ENCODE data around the gene USP44. TPM values are rescaled to one million over a fixed set of nuclear protein-coding genes. Genes with fewer than 3 reads are reported as not detected.

The USP44 gene
- total and polyA plus RNA-seq, 2 of the 8 experiments (the other 6 are each of a cell fraction or from before 2014, with no cell fraction given) = 129 to 197 TPM

DNA sequence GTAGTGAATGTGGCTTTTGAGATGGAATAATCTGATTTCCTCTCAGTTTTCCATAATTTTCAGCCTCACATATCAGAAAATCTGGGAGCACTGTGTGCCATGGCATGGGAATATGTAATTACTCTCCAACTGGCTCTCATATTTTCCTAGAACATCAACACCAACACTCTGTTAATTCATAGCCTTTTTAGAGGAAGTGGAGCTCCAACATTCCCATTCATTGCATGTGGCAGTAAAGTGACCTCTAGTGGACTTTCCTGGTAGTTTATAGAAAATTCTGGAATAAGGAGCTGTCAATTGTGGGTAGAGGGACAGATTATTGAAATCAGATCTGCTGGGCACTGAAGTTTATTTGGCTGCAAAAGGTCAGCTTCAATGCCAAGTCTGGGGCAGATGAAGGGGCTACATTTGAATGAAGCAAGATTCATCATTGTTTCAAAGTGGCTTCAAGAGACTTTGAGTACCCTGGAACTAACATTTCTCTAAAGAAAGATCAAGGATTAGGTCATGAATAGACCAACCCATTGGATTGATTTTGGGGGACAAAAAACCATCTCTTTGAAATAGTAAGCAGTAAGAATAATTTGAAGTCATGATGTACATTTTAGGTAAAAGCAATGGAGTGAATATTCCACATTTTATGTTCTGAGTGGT is 23.6 kb upstream of the USP44 start:
- peak overlapping the region; percentile 72; the same call in 1 of the 2 replicates for H2BK5ac ChIP-seq (ENCODE audit: low read depth, low read length)
- H3K56ac ChIP-seq (replicated peaks; ENCODE audit: insufficient read length, low read depth, low read length) = peak overlapping the region; percentile 48
- peak overlapping the region; percentile 58 for H4K5ac ChIP-seq (ENCODE audit: insufficient read length, low read depth, low read length)
- H3K23me2 ChIP-seq (ENCODE audit: low read depth, low read length) = no peaks in the 10 kb centered on the region; the same call in 1 of the 2 replicates
- ChIA-PET CTCF (ENCODE audit: partially characterized antibody) (interaction anchor here (0.6 to 3.1 kb wide), 34 partner anchors 9 to 458 kb away, joined by 3 to 17 read pairs (median 4); partner anchors contain the start of gene METAP2), POLR2A (ENCODE audit: partially characterized antibody) (interaction anchor here (0.6 to 5.6 kb wide), 13 partner anchors 14 to 284 kb away, joined by 3 to 36 read pairs (median 4); partner anchors contain the start of genes METAP2, SNRPF and USP44)
- H4K91ac ChIP-seq (replicated peaks; ENCODE audit: insufficient read length, low read length) = peak overlapping the region; percentile 53
- H2BK15ac ChIP-seq (ENCODE audit: low read length) = no peak overlapping the region
- H3K9me3 ChIP-seq (ENCODE audit: insufficient read depth in 2 of 2, low read depth in 1 of 2, low read length in 1 of 2) = no peaks in the 10 kb centered on the region
- H3K4ac ChIP-seq (replicated peaks; ENCODE audit: insufficient read length, low read depth, low read length) = no peak overlapping the region
- H3K4me2 ChIP-seq (ENCODE audit: insufficient read depth in 1 of 2, low read depth in 2 of 2, low read length in 2 of 2) = peak overlapping the region; percentile 61 to 75
- H3K9ac ChIP-seq (replicated peaks in 1 of 4; ENCODE audit: extremely low read depth in 1 of 4, low read depth in 3 of 4, low read length in 3 of 4) = no peak overlapping the region
- no peak overlapping the region for H3K14ac ChIP-seq (ENCODE audit: insufficient read length)
- peaks cover 0 to 11% of the 10 kb centered on the region in 2 experiments; a peak in 2 of 4 replicates for H3K79me2 ChIP-seq (ENCODE audit: control insufficient read depth in 1 of 2, insufficient read depth in 2 of 2, low read length in 2 of 2)
- H2BK120ac ChIP-seq (replicated peaks; ENCODE audit: low read depth, low read length) = peak overlapping the region; percentile 86
- H2BK12ac ChIP-seq (ENCODE audit: low read depth, low read length) = peak overlapping the region; percentile 45
- H2AFZ ChIP-seq (ENCODE audit: low read length) = no peak overlapping the region
- no peaks in the 10 kb centered on the region for H3K36me3 ChIP-seq (ENCODE audit: control insufficient read depth in 2 of 4, insufficient read depth in 4 of 4, low read length in 3 of 4)
- H3K27ac ChIP-seq (ENCODE audit: low read depth, low read length) = peak overlapping the region; percentile 60
- FAIRE-seq (peak; percentile 24), DNase-seq (ENCODE audit: low read depth in 1 of 2, low spot score in 2 of 2) (no peak)
- peak overlapping the region; percentile 78; the same call in 1 of the 2 replicates for H3K18ac ChIP-seq (ENCODE audit: extremely low read depth, low read length)
- peaks cover 0 to 9% (median 8%) of the 10 kb centered on the region in 4 experiments; a peak in 4 of 7 replicates for H3K4me1 ChIP-seq (replicated peaks in 1 of 4; ENCODE audit: control insufficient read depth in 3 of 4, insufficient read depth in 4 of 4, low read length in 3 of 4)
- H3K23ac ChIP-seq (ENCODE audit: insufficient read length) = no peak overlapping the region
- H3K4me3 ChIP-seq (ENCODE audit: extremely low read depth in 1 of 4, insufficient read depth in 2 of 4, low read depth in 3 of 4, low read length in 4 of 4) = peak overlapping the region in 1 of 4 experiments; percentile 49; a peak in 3 of 8 replicates
- H3K27me3 ChIP-seq (replicated peaks in 1 of 4; ENCODE audit: control insufficient read depth in 3 of 4, extremely low read depth in 1 of 4, insufficient read depth in 3 of 4, low read length in 3 of 4) = no peaks in the 10 kb centered on the region
- H2AK5ac ChIP-seq (ENCODE audit: low read depth, low read length) = peak overlapping the region; percentile 69; the same call in 1 of the 2 replicates
- H4K20me1 ChIP-seq (replicated peaks in 1 of 2; ENCODE audit: control insufficient read depth in 1 of 2, insufficient read depth in 2 of 2, low read length in 2 of 2) = no peaks in the 10 kb centered on the region
- no peak overlapping the region for H4K8ac ChIP-seq (ENCODE audit: extremely low read depth, insufficient read depth, low read length)
- no peaks in the 10 kb centered on the region for H3K79me1 ChIP-seq (ENCODE audit: low read depth, low read length)
- 0 out of 2 replicates have a peak overlapping the region, but pooled peaks have one; percentile 29 for H2BK20ac ChIP-seq (ENCODE audit: low read length)
- TF ChIP-seq TEAD4 (IDR thresholded peaks at IDR 0.05; ENCODE audit: low read depth, low read length) (peak; percentile 42; the same call in 1 of the 2 replicates), CBX5 (IDR thresholded peaks at IDR 0.05; ENCODE audit: low read depth, low read length) (no peak), CTCF (IDR thresholded peaks at IDR 0.05; ENCODE audit: control extremely low read depth in 1 of 3, insufficient read depth in 1 of 3, low read depth in 1 of 3, low read length in 3 of 3) (peak in 2 of 3 experiments; percentile 62 to 74; a peak in 3 of 4 replicates), RNF2 (IDR thresholded peaks at IDR 0.05; ENCODE audit: borderline replicate concordance, low read depth, low read length, missing control alignments, poor library complexity, severe bottlenecking) (no peak), CBX8 (IDR thresholded peaks at IDR 0.05; ENCODE audit: borderline replicate concordance, low read depth, low read length) (no peak), EGR1 (IDR thresholded peaks at IDR 0.05; ENCODE audit: borderline replicate concordance, low read depth, low read length) (no peak), SRF (IDR thresholded peaks at IDR 0.05; ENCODE audit: low read depth, low read length) (no peak), EZH2 (IDR thresholded peaks at IDR 0.05; ENCODE audit: low read depth, low read length, severe bottlenecking) (no peak), TAF1 (IDR thresholded peaks at IDR 0.05; ENCODE audit: low read depth, low read length) (no peak)
